Stimulated activated CD8-positive, alpha-beta memory T cell treated with anti-CD3 and anti-CD28 coated beads, Interleukin-12 subunit alpha, Interleukin-12 subunit beta, amount 100 ng/mL, for 24 hours (primary cell): Measurements from ENCODE around the gene TMEM45B.
"Not testable (repeated sequence)": the region's sequence is repeated elsewhere in the genome, so short reads cannot be mapped to it uniquely, and the experiment has no call there.

Source experiments
- DNase-seq: peaks from one replicate; pipeline ENCODE4 v3.0.0-alpha.2; 2020; ENCODE audit errors: extremely low read depth

Gene TMEM45B

DNA sequence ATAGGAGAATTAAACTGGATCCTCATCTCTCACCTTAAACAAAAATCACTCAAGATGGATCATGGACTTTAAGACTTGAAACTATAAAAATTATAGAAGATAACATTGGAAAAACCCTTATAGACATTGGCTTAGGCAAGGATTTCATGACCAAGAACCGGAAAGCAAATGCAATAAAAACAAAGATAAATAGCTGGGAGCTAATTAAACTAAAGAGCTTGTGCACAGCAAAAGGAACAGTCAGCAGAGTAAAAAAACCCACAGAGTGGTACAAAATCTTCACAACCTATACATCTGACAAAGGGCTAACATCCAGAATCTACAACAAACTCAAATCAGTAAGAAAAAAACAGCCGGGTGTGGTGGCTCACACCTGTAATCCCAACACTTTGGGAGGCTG, 7.4 kb upstream of the TMEM45B start:
- DNase-seq: not testable (repeated sequence)

DNA sequence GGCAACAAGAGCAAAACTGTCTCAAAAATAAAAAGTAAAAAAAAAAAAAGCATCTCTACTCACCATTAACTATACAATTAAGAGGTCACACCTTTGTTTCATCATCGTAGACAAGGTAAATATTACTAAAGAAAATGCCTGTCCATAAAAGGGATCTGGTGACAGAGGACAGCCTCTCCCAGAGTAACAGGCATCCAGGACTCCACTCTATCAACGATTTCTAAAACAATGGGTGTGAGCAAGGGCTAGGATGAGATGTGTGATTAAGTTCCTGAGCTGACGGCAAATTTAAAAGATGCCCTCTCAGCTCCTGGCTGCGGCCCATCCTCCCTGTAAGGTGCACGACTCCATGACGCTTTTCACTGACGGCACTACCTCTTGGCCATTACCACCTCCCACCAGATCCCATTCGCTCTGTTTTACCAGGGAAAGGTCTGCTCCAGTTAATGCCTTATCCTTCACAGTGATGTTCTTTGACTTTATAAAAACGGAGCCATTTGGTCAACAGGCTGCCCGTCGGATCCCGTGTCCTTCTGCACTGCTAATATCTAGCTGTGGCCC, 2.3 kb upstream of the TMEM45B start:
- no peak for DNase-seq

DNA sequence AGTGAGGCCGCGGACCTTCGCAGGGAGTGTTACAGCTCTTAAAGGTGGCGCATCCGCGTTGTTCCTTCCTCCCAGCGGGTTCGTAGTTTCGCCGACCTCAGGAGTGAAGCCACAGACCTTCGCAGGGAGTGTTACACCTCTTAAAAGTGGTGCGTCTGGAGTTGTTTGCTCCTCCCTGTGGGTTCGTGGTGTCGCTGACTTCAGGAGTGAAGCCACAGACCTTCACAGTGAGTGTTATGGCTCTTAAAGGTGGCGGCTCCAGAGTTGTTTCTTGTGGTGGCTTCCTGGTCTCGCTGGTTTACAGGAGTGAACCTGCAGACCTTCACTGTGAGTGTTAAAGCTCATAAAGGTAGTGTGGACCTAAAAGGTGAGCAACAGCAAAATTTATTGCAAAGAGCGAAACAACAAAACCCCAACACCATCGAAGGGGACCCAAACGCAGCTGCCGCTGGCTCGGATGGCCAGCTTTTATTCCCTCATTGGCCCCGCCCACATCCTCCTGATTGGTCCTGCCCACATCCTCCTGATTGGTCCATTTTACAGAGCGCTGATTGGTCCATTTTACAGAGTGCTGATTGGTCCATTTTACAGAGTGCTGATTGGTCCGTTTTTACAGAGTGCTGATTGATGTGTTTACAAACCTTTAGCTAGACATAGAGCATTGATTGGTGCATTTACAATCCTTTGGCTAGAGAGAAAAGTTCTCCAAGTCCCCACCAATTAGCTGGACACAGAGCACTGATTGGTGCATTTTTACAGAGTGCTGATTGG, 1.2 kb upstream of the TMEM45B start:
- peak; percentile 24 for DNase-seq

- DNase-seq: no peak
Observed at GRCh38 chr11:129817534-129818051, 1.9 kb downstream of the TMEM45B start.

DNA sequence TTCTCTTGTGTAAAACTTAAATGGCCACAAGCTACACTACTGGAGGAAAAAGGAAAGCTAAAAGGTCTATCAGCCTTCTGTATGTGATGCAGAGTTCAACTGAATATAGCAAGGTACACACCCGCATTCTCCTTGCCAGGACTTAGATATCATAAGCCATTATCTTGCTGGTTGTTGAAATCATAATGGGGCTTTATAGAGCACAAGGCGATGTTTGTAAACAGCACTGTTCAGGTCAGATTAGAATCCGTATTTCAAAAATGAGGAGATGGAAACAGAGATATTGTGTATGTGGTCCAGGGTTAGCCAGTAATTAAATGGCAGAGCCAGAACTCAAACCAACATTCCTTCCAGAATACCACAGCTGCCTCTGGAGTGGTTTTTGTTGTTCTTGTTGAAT, 2.6 kb downstream of the TMEM45B start:
- DNase-seq: not testable (repeated sequence)

DNA sequence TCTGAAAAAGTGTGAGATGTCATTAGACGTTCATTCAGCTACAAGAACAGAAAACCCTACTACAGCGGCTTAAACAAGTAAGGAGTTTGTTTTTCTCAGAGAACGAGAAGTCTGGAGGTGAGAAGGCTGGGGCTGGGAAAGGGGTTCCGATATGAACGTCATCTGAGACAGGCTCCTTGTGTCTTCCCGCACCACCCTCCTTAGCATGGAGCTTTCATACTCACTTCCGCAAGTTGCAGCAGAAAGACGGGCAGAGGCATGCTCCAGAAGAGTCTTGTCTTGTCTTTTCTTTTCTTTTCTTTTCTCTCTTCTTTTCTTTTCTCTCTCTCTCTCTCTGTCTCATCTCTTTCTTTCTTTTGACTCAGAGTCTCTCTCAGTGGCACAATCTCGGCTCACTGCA, 3.6 kb downstream of the TMEM45B start:
- no peak for DNase-seq

DNA sequence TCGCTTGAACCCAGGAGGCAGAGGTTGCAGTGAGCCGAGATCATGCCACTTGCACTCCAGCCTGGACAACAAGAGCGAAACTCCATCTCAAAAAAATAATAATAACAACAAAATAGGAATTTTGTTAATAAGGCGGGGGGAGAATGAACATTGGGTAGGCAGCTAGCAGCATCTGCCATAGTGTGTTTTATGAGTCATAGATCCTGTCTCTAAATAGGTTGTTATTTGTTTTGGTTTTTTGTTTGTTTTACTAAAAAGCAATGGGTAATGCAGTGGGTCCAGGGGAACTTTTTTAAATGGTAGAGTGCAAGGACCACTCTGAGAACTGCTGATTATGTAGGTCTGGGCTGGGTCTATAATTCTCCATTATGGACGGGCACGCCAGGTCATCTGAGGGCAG, 4.6 kb downstream of the TMEM45B start:
- DNase-seq: not testable (repeated sequence)

- DNase-seq: not testable (repeated sequence)
Observed at GRCh38 chr11:129823281-129823680, 7.6 kb downstream of the TMEM45B start.

DNA sequence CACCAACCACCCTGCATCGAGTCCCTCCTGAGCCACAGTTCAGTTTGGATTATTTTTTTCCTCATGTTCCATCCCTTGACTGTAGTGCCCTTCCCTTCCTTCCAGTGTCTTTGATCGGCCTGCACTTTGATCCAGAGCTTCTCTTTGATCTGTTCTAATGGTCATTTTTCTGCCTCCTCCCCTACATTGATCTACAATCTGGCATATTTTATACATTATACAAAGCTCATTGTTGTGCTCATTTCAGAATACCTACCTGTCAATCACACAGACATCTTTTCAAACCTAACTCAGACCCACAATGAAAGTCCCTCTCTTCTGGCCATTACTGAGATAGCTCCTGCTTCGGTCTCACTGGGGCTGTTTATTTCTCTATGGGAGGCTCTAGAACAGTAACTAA, 8.2 kb downstream of the TMEM45B start:
- DNase-seq: not testable (repeated sequence)

- no peak for DNase-seq
Observed at GRCh38 chr11:129825380-129825779, 9.7 kb downstream of the TMEM45B start.

DNA sequence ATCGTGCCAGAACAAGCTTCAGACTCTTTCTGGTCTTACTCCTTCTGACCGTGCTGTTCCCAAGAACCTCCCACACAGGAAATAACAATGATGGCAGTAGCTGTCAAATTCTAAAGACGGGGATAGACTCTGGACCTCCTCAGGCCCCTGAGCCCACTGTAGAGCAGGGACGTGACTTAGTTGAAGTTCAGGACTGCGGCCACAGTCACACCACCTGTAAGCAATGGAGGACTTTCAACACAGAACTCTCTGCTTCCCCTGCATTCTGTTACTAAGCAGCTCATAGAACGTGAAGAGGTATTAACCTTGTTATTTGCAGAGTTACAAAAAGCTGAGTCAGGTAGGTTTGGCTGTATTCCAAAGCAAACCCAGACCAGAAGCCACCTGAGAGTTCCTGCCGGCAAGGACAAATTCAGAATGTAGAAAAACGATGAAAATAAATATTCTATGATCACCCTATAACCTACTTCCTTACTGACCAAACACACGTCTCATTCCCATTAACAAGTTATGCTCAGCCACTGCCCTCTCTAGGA, 12.7 kb downstream of the TMEM45B start:
- DNase-seq: no peak

- DNase-seq: not testable (repeated sequence)
Observed at GRCh38 chr11:129829497-129829896, 13.8 kb downstream of the TMEM45B start.

DNA sequence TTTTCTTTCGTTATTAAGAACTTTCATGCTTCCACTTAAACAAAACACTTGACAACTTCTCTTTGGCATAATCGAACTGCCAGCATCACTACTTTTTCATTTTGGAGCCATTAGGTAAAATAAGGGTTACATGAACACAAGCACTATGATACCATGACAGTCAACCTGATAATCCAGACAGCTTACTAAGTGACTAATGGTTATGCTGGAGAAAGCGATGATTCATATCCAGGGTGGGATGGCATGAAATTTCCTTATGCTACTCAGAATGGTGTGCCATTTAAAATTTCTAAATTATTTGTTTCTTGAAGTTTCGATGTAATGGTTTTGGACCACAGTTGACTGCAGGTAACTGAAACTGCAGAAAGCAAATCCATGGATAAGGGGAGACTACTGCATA, 15.6 kb downstream of the TMEM45B start:
- not testable (repeated sequence) for DNase-seq

GRCh38 chr11:129833260-129833659, 17.6 kb downstream of the TMEM45B start:
- not testable (repeated sequence) for DNase-seq

GRCh38 chr11:129836423-129836891, 20.8 kb downstream of the TMEM45B start:
- DNase-seq: not testable (repeated sequence)

GRCh38 chr11:129836979-129837378, 21.3 kb downstream of the TMEM45B start:
- no peak for DNase-seq

- no peak for DNase-seq
Observed at GRCh38 chr11:129840236-129840635, 24.6 kb downstream of the TMEM45B start.

- no peak for DNase-seq
Observed at GRCh38 chr11:129842138-129842537, 26.5 kb downstream of the TMEM45B start.

- DNase-seq: no peak
Observed at GRCh38 chr11:129846508-129847335, 31.1 kb downstream of the TMEM45B start.

GRCh38 chr11:129847361-129847760, 31.7 kb downstream of the TMEM45B start:
- not testable (repeated sequence) for DNase-seq

- no peak for DNase-seq
Observed at GRCh38 chr11:129849447-129850130, 33.9 kb downstream of the TMEM45B start.
